ENCODE measurements around the gene SMAD6. TPM values are rescaled to one million over a fixed set of nuclear protein-coding genes. Genes with fewer than 3 reads are reported as not detected.

Gene SMAD6
- total and polyA plus RNA-seq, 7 experiments from 2014 or later, result 0.27 to 0.76 (median 0.40) TPM; not detected in 2

- CTCF ChIA-PET, result no interaction called here
- H3K9me3 ChIP-seq (ENCODE audit: control insufficient read depth in 2 of 3, low read length in 3 of 3), result no peaks in the 10 kb centered on the region
- no peak overlapping the region for H3K4me3 Mint-ChIP-seq
- no peak for ATAC-seq
- intact Hi-C loops (cut with micrococcal nuclease), result no loop called here
- no peak overlapping the region for H3K27ac ChIP-seq (ENCODE audit: low read depth, low read length)
- no peaks in the 10 kb centered on the region for H3K36me3 Mint-ChIP-seq
- no peaks in the 10 kb centered on the region for H3K27me3 ChIP-seq (ENCODE audit: control insufficient read depth in 2 of 2, insufficient read depth in 2 of 2, low read length in 2 of 2)
- no peaks in the 10 kb centered on the region for H3K36me3 ChIP-seq (ENCODE audit: control insufficient read depth in 2 of 3, insufficient read depth in 3 of 3, low read length in 3 of 3)
- H3K27me3 Mint-ChIP-seq, result peaks cover 0 to 4% (median 0%) of the 10 kb centered on the region in 5 donors
- H3K4me3 ChIP-seq (ENCODE audit: low read length), result no peak overlapping the region
- H3K27ac Mint-ChIP-seq, result peak overlapping the region in 1 of 9 donors; percentile 14
- H3K4me1 ChIP-seq (ENCODE audit: control insufficient read depth in 2 of 2, insufficient read depth in 2 of 2, low read length in 2 of 2), result no peaks in the 10 kb centered on the region
- H3K9me3 Mint-ChIP-seq, result no peaks in the 10 kb centered on the region
- peaks cover 0 to 6% (median 0%) of the 10 kb centered on the region in 7 donors for H3K4me1 Mint-ChIP-seq
- POLR2A ChIA-PET, result interaction anchor here (0.9 kb wide), 1 partner anchor 13 kb away, joined by 3 read pairs; no protein-coding TSS in a partner anchor
- no peak for DNase-seq
Measured at GRCh38 chr15:66744610-66745279, 42.7 kb downstream of the SMAD6 start.

GRCh38 chr15:66745530-66746230 lies 43.6 kb downstream of the SMAD6 start:
- Histone ChIP-seq H3K9me3 (ENCODE audit: control insufficient read depth in 2 of 3, low read length in 3 of 3) (no peaks in the 10 kb centered on the region), H3K4me1 (ENCODE audit: control insufficient read depth in 2 of 2, insufficient read depth in 2 of 2, low read length in 2 of 2) (no peaks in the 10 kb centered on the region), H3K27ac (ENCODE audit: low read depth, low read length) (no peak overlapping the region), H3K36me3 (ENCODE audit: control insufficient read depth in 2 of 3, insufficient read depth in 3 of 3, low read length in 3 of 3) (no peaks in the 10 kb centered on the region), H3K27me3 (ENCODE audit: control insufficient read depth in 2 of 2, insufficient read depth in 2 of 2, low read length in 2 of 2) (no peaks in the 10 kb centered on the region), H3K4me3 (ENCODE audit: low read length) (no peak overlapping the region)
- Mint-ChIP-seq H3K4me1 (peaks cover 0 to 6% (median 0%) of the 10 kb centered on the region in 7 donors), H3K4me3 (no peak overlapping the region), H3K27me3 (peaks cover 0 to 4% (median 0%) of the 10 kb centered on the region in 5 donors), H3K27ac (peak overlapping the region in 1 of 9 donors; percentile 14), H3K9me3 (no peaks in the 10 kb centered on the region), H3K36me3 (no peaks in the 10 kb centered on the region)
- ATAC-seq (no peak), DNase-seq (no peak)
- ChIA-PET POLR2A (no interaction called here), CTCF (no interaction called here)
- intact Hi-C loops (cut with micrococcal nuclease), result no loop called here

GRCh38 chr15:66746231-66746605 lies 44.2 kb downstream of the SMAD6 start:
- ATAC-seq (no peak), DNase-seq (no peak)
- Mint-ChIP-seq H3K4me3 (no peak overlapping the region), H3K4me1 (peaks cover 0 to 6% (median 0%) of the 10 kb centered on the region in 7 donors), H3K9me3 (no peaks in the 10 kb centered on the region), H3K36me3 (no peaks in the 10 kb centered on the region), H3K27me3 (peaks cover 0 to 4% (median 0%) of the 10 kb centered on the region in 5 donors), H3K27ac (peak overlapping the region in 2 of 9 donors; percentile 4 to 30)
- ChIA-PET POLR2A (no interaction called here), CTCF (no interaction called here)
- Histone ChIP-seq H3K36me3 (ENCODE audit: control insufficient read depth in 2 of 3, insufficient read depth in 3 of 3, low read length in 3 of 3) (no peaks in the 10 kb centered on the region), H3K4me3 (ENCODE audit: low read length) (no peak overlapping the region), H3K9me3 (ENCODE audit: control insufficient read depth in 2 of 3, low read length in 3 of 3) (no peaks in the 10 kb centered on the region), H3K4me1 (ENCODE audit: control insufficient read depth in 2 of 2, insufficient read depth in 2 of 2, low read length in 2 of 2) (no peaks in the 10 kb centered on the region), H3K27ac (ENCODE audit: low read depth, low read length) (no peak overlapping the region), H3K27me3 (ENCODE audit: control insufficient read depth in 2 of 2, insufficient read depth in 2 of 2, low read length in 2 of 2) (no peaks in the 10 kb centered on the region)
- intact Hi-C loops (cut with micrococcal nuclease), result no loop called here

GRCh38 chr15:66747223-66747622 lies 45.2 kb downstream of the SMAD6 start:
- H3K27me3 ChIP-seq (ENCODE audit: control insufficient read depth in 2 of 2, insufficient read depth in 2 of 2, low read length in 2 of 2), result no peaks in the 10 kb centered on the region

GRCh38 chr15:66747886-66748707 lies 46.1 kb downstream of the SMAD6 start:
- CTCF ChIA-PET, result no interaction called here
- no peak for ATAC-seq

More at GRCh38 chr15:66747223-66747622, 45.2 kb downstream of the SMAD6 start:
- Mint-ChIP-seq H3K27ac (no peak overlapping the region), H3K27me3 (peaks cover 0 to 4% (median 0%) of the 10 kb centered on the region in 5 donors), H3K4me1 (peaks cover 0 to 16% (median 9%) of the 10 kb centered on the region in 7 donors), H3K9me3 (no peaks in the 10 kb centered on the region), H3K36me3 (no peaks in the 10 kb centered on the region), H3K4me3 (no peak overlapping the region)
- intact Hi-C loops (cut with micrococcal nuclease), result no loop called here
- H3K36me3 ChIP-seq (ENCODE audit: control insufficient read depth in 2 of 3, insufficient read depth in 3 of 3, low read length in 3 of 3), result no peaks in the 10 kb centered on the region
- DNase-seq, result no peak
- POLR2A ChIA-PET, result no interaction called here
- ATAC-seq, result no peak
- no peaks in the 10 kb centered on the region for H3K9me3 ChIP-seq (ENCODE audit: control insufficient read depth in 2 of 3, low read length in 3 of 3)
- no peaks in the 10 kb centered on the region for H3K4me1 ChIP-seq (ENCODE audit: control insufficient read depth in 2 of 2, insufficient read depth in 2 of 2, low read length in 2 of 2)
- no peak overlapping the region for H3K4me3 ChIP-seq (ENCODE audit: low read length)
- no peak overlapping the region for H3K27ac ChIP-seq (ENCODE audit: low read depth, low read length)
- CTCF ChIA-PET, result no interaction called here

GRCh38 chr15:66748708-66749035 lies 46.6 kb downstream of the SMAD6 start:
- no peak overlapping the region for H3K4me3 ChIP-seq (ENCODE audit: low read length)
- no peak overlapping the region for H3K27ac Mint-ChIP-seq
- peaks cover 0 to 18% (median 12%) of the 10 kb centered on the region in 7 donors for H3K4me1 Mint-ChIP-seq
- H3K36me3 ChIP-seq (ENCODE audit: control insufficient read depth in 2 of 3, insufficient read depth in 3 of 3, low read length in 3 of 3), result no peaks in the 10 kb centered on the region
- POLR2A ChIA-PET, result no interaction called here
- ATAC-seq (no peak), DNase-seq (no peak)
- H3K9me3 ChIP-seq (ENCODE audit: control insufficient read depth in 2 of 3, low read length in 3 of 3), result no peaks in the 10 kb centered on the region
- no peak overlapping the region for H3K4me3 Mint-ChIP-seq
- intact Hi-C loops (cut with micrococcal nuclease), result no loop called here
- no peaks in the 10 kb centered on the region for H3K27me3 ChIP-seq (ENCODE audit: control insufficient read depth in 2 of 2, insufficient read depth in 2 of 2, low read length in 2 of 2)
- H3K4me1 ChIP-seq (ENCODE audit: control insufficient read depth in 2 of 2, insufficient read depth in 2 of 2, low read length in 2 of 2), result peaks cover 0 to 4% of the 10 kb centered on the region in 2 donors
- no peaks in the 10 kb centered on the region for H3K36me3 Mint-ChIP-seq
- H3K27ac ChIP-seq (ENCODE audit: low read depth, low read length), result no peak overlapping the region
- no peaks in the 10 kb centered on the region for H3K9me3 Mint-ChIP-seq
- CTCF ChIA-PET, result interaction anchor here (0.6 kb wide), 1 partner anchor 1292 kb away, joined by 3 read pairs; no protein-coding TSS in a partner anchor
- H3K27me3 Mint-ChIP-seq, result peaks cover 0 to 4% (median 0%) of the 10 kb centered on the region in 5 donors

More at GRCh38 chr15:66747886-66748707, 46.1 kb downstream of the SMAD6 start:
- intact Hi-C loops (cut with micrococcal nuclease), result no loop called here
- POLR2A ChIA-PET, result no interaction called here
- DNase-seq, result no peak
- no peaks in the 10 kb centered on the region for H3K9me3 ChIP-seq (ENCODE audit: control insufficient read depth in 2 of 3, low read length in 3 of 3)
- H3K9me3 Mint-ChIP-seq, result no peaks in the 10 kb centered on the region
- H3K27me3 Mint-ChIP-seq, result peaks cover 0 to 4% (median 0%) of the 10 kb centered on the region in 5 donors
- peaks cover 0 to 18% (median 12%) of the 10 kb centered on the region in 7 donors for H3K4me1 Mint-ChIP-seq
- no peaks in the 10 kb centered on the region for H3K27me3 ChIP-seq (ENCODE audit: control insufficient read depth in 2 of 2, insufficient read depth in 2 of 2, low read length in 2 of 2)
- no peak overlapping the region for H3K4me3 Mint-ChIP-seq
- no peaks in the 10 kb centered on the region for H3K36me3 ChIP-seq (ENCODE audit: control insufficient read depth in 2 of 3, insufficient read depth in 3 of 3, low read length in 3 of 3)
- no peak overlapping the region for H3K4me3 ChIP-seq (ENCODE audit: low read length)
- H3K27ac ChIP-seq (ENCODE audit: low read depth, low read length), result no peak overlapping the region
- H3K4me1 ChIP-seq (ENCODE audit: control insufficient read depth in 2 of 2, insufficient read depth in 2 of 2, low read length in 2 of 2), result peaks cover 0 to 1% of the 10 kb centered on the region in 2 donors
- H3K36me3 Mint-ChIP-seq, result no peaks in the 10 kb centered on the region
- H3K27ac Mint-ChIP-seq, result no peak overlapping the region
